NCI-H748 (cell line): ENCODE results near the gene TMEM131.

Source experiments
- DNase-seq: peaks from one replicate; lab custom pipeline; 2025; ENCODE audit not compliant: unreplicated experiment; lab: John Stamatoyannopoulos, UW

The TMEM131 gene

DNA sequence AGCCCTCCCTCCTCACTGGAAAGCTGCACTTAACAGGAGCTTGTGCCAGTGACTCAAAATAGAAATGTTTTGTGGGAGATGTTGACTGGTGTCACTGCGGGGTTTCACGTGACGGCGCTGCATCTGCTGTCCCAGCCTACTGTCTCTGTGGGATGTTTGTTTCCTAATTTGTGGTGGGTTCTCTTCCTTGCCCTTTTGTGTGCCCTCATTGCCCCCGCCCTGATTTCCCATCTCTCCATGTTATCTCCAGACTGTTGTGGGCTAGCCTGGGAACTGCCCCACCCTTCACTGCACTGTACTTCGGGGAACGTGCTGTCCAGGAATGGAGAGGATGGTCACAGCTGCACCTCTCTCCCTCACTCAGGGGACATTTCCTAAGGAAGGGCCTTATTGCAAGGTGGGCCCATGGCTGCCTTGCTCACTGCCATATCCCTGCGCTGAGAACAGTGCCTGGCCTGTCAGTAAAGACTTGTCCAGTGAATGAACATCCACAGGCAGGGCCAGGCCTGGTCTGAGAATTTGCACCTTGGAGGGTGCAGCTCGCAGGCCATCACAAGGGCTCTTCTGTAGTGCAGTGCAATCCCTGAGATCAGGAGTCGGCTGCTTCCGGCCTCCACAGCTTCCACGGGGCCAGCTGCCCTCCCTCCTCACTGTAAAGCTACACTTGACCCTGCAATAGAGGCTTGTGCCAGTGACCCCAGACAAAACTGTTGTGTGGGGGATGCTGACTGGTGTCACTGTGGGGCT is 264.3 kb downstream of the TMEM131 start:
- DNase-seq = no peak

DNA sequence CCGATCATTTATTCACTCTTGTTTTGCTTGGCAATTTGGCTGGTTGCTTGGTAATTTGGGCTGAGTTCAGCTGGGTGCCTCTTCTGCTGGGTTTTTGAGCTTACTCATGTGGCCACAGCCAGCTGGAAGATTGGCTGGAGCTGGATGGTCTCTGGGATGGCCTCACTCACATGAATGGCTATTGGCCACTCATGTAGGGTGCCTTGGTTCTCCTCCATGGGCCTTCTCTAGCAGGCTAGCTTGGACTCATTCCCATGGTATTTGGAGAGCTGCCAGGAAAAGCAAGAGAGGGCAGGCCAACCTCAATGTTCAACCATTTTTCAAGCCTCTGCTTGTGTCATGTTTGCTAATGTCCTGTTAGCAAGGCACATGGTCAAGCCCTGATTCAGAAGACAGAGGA is 265.5 kb downstream of the TMEM131 start:
- DNase-seq = no peak

DNA sequence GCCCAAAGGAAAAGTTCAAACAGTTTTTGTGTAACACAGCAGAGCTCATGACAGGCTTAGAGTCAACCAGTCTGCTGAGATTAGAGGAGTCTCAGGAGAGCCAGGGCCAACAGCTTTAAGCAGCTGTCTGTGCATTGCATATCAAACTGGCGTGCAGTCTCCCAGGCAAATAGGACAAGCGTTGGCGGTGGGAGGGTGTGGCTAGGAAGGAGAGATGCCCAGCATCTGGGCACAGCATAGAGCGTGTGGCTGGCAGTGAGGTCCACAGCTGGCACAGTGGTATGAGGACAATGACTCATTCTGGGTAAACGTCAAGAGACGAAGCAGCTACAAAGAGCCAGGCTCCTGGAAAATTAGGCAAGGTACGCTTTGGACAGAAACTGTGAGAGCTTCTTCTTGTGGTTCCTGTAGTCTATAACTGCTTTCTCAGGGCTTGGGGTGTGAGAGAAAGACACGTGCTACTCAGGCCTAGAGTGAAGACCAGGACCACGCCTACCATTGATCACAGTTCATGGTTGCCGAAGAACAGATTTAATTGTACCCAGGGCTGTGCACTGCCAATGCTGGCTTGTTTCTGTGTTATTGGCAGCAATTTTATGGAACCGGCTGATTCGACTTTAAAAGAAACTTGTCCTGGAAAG is 267.5 kb downstream of the TMEM131 start:
- DNase-seq = peak; percentile 13

DNA sequence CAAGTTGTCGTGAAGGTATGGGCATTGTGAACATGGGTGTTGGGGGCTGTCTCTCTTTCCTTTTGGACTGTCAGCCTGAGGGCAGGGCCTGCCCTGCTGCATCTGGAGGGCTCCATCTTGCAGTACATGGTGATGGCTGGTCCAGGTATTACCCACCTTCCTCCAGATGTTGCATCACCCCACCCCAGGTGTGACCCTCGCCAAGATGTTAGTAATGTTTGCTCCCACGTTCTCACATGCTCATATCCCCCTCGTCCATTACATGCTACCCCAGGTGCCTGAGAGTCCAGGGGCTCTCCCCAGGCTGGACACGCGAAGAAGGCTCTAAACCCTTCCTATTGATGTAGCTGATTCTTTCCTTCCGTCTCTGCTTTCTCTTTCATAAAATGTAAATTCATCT is 268.5 kb downstream of the TMEM131 start:
- no peak for DNase-seq

DNA sequence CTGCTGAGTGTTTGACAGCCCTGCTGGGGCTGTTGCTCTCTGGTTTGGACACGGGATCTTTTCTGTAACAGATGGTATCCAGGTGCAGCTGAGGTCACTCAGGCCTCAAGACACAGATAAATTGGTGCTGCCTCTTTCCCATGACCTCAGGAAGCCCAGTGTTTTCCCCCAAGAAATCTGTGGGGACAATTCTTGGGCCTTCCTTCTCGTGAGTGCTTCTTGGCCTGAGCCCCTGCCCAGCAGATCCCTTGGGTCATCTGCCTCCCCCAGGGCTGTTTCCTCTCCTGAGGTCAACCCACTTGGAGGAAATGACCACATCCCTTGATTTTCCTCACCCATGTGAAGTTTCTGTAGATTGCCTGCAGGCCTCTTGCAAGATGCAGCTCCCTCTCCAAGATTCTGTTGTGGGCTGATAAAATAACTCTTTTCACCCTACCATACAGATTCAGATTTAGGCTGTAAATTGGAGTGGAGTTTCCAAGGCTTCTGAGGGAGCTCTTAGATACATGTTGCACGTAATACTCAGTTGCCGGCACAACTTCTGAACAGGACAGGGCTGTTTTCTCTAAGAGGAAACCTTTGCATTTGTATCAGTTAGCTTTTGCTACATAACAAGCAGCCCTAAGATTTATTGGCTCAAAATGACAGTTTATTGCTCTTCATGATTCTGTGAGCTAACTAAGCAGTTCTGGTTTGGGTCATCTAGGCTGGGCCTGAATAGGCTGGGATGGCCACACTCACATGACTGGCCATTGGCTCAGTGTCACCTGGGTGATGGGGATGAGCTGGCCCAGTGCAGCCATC is 269.3 kb downstream of the TMEM131 start:
- DNase-seq = no peak

DNA sequence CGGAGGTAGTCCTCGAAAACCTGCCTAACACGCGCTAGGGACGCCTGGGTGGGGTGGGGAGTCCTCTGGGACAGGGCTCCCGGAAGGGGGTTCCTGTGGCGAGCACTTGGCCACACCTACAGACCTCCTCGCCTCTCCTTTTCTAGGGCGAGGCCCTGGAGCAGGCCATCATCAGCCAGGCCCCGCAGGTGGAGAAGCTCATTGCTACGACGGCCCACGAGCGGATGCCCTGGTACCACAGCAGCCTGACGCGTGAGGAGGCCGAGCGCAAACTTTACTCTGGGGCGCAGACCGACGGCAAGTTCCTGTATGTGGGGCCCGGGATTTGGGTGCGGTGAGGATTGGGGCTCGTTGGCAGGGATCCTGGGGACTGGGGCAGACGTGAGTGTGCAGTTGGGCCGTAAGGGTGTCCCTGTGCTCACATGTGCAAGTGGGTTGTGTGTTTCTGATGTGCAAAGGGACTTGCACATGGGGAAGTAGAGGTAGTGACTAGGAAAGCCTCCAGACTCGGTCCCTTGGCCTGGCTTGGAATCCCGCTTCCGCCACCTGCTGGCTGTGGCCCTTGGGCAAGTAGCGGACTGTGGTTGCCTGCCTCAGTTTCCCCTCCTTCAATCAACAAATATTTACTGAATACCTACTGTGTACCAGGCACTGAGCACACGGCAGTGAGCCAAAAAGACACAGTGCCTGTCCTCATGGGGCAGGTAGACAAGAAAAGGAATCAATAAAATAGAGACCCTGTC is 270.6 kb downstream of the TMEM131 start:
- DNase-seq = no peak

DNA sequence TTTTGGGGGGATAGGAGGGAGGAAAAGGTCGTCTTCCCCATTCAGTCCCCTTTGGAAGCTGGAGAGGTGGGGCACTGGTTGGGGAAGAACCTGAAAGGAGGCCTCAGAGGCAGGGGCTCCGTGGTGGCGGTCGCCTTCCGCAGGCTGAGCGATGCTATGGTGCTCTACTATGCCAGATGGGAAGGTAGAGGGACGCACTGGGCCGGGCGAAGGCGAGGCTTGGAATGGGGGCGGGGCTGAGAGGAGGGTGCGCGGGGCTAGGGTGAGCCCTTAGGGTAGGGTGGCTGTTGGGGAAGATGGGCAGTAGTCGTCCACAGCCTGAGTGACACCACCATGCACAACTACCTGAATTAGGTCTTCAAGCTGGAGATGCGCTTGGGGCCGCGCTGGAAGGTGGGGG is 271.2 kb downstream of the TMEM131 start:
- DNase-seq = no peak

DNA sequence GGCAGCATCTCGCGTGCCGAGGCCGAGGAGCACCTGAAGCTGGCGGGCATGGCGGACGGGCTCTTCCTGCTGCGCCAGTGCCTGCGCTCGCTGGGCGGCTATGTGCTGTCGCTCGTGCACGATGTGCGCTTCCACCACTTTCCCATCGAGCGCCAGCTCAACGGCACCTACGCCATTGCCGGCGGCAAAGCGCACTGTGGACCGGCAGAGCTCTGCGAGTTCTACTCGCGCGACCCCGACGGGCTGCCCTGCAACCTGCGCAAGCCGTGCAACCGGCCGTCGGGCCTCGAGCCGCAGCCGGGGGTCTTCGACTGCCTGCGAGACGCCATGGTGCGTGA is 271.7 kb downstream of the TMEM131 start:
- DNase-seq = no peak

DNA sequence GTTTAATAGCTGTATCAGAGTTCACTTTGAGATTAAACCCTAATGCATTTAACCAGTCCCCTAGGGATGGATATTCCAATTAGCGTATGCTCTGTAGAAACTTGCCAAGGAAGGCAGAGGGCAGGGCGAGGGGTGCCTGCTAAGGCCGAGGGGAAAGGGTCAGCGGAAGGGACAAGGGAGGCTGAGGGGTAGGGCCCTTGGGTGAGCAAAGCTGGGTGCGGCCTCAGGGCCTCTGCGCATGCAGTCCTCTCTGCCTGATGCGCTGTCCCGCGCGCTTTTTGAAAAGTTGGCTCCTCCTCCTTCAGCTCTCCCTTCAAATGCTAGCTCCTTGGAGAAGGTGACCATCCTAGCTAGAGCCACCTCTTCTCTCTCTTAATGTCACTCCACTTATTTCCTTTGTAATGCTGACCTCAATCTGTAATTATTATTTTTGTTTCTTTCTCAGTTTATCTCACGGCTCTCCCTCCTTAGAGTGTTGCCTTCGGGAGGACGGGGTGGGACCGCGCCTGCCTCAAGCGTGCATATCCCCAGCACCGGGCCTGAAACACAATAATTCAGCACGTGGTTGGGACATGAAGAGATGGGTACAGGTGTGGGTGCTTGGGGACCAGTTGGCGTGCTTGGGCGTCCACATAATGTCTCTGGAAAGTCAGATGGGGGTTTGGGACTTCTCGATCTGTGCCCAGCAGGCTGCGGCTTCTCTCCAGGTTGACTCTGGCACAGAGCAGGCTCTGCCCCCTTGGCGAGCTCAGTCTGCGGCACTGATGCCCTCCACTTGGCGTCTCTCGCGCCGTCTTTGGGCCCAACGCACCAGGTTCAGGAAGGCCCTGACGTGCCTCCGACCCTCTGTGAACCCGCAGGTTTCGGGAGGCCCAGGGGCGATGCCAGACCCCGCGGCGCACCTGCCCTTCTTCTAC is 272.3 kb downstream of the TMEM131 start:
- DNase-seq = no peak

DNA sequence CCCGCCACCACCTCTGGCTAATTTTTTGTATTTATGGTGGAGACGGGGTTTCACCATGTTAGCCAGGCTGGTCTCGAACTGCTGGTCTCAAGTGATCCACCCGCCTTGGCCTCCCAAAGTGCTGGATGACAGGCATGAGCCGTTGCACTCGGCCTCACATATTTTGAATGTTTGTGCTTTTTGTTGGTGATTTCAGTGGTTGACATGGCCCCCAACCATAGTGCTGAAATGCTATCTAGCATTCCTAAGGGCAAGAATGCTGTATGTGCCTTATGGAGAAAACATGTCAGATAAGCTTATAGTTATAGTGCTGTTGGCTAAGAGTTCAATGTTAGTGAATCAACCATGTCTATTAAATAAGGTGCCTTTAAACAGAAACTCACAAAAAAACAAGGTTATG is 273.5 kb downstream of the TMEM131 start:
- DNase-seq = no peak

DNA sequence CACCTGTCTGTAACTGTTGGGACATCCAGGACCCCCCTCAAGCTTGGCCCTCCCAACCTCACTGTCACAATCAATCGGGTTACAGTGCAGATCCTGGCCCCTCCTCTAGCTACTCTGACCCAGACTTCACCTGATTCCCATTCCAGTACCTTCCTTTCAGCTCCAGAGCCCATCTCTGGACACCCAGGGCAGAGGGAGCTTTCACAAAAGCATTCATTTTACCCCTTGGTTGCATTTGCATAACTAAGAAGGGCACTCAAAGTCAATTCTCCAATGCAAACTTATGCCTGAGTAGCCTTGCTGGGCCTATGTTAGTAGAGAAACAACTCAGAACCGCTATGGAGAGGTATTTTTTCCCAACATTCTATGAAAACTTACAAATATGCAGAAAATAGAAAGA is 275.0 kb downstream of the TMEM131 start:
- DNase-seq = no peak

DNA sequence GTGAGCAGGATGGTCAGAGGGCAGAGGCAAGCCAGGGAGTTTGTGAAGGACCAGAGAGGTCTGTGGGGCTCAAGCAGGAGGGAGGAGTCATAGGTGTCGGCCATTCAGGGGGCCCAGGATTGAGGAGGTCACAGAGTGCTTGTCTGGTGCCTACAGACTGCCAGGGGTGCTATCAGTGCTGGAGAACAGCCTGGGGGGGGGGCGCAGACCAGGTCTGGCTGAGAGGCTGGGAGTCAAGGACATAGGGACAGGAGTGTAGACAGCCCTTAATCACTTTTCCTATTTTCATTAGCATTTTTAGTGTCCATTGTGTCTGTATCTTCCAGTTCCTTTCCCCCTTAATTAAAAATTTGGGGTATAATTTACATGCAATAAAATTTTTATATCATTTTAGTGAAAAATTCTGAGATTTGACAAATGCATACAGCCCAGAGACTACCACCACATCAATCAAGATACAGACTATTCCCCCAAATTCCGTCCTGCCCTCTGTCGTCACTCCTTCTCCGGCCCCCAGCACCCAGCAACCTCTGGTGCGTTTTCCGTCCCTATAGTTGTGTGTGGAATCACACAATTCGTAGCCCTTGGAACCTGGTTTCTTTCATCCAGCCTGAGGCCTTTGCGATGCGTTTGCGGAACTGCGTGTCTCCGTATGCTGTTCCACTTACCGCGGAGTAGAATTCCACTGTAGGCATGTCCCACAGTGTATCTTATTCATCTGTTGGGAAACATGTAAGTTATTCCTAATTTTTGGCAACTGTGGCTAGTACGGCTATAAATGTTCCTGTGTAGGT is 276.2 kb downstream of the TMEM131 start:
- no peak for DNase-seq

DNA sequence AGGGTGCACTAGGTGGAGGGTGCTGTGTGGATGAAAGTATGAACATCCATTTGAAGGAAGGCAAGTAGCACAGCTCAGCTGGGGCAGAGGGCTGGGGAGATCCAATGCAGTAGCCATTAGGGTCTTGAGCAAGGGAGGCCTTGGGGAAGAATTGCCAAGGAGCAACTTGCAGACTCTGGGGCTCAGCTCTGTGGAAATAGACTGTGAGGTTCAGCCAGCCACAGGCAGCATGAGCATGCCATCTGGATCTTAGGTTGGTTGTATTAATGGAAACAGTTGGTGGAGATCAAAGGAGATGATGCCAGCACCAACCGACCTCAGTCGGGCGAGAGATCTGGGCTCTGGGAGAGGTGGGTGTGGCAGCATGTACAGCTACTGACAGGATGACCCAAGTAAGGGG is 276.8 kb downstream of the TMEM131 start:
- no peak for DNase-seq

DNA sequence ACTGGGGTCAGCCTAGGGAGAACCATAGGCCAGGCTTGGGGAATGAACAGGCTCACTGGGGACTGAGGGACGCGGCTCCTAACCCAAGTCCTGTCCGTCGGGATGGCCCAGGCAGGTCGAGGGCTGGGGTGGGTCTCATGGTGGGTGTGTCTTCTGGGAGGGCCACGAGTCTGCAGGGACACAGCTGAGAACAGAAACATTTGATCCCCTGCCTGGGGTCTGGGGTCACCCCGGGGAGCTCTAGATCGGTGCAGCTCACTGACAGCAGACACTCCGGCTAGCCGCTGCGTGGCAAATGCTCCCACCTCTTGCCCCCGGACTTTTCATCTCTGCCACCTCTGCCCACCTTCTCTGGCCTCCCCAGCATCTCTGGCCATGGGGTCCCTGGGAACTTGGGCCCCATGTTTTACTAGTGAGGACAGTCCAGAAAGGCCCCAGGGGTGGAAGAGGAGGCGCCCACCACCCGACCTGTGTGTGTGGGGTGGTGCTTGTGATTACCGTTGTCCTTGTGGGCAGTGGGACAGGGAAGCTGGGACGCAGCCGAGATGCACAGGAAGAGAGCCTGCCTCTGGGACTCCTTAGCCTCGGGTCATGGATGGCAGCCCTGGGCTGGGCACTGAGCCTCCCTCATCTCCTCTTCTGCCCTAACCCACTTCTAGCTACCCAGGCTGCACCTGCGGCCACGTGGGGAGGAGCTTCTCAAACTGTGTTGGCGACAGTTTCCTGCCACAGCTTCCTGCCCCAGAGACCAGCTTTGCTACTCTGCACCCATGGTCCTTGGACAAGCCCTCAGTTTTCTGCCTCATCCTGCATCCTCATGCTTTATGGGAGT is 277.5 kb downstream of the TMEM131 start:
- no peak for DNase-seq

DNA sequence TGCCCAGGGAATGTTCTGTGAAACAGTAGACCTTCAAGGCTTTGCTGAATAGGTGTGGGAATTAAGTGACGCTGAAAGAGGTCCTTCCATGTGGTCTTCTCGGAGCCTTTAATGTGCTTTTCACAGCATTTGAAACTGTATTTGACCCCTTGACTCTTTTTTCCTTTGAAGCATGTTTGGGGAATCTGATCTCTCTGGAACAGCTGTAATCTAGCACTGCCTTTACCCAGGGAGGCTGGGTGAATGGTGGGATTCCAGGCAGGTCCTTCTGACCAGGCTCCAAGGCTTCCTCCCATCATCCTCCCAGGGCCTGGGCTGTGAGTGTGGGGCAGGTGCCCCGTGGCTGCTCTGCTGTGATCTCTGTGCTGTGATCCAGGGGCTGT is 278.1 kb downstream of the TMEM131 start:
- DNase-seq = no peak

DNA sequence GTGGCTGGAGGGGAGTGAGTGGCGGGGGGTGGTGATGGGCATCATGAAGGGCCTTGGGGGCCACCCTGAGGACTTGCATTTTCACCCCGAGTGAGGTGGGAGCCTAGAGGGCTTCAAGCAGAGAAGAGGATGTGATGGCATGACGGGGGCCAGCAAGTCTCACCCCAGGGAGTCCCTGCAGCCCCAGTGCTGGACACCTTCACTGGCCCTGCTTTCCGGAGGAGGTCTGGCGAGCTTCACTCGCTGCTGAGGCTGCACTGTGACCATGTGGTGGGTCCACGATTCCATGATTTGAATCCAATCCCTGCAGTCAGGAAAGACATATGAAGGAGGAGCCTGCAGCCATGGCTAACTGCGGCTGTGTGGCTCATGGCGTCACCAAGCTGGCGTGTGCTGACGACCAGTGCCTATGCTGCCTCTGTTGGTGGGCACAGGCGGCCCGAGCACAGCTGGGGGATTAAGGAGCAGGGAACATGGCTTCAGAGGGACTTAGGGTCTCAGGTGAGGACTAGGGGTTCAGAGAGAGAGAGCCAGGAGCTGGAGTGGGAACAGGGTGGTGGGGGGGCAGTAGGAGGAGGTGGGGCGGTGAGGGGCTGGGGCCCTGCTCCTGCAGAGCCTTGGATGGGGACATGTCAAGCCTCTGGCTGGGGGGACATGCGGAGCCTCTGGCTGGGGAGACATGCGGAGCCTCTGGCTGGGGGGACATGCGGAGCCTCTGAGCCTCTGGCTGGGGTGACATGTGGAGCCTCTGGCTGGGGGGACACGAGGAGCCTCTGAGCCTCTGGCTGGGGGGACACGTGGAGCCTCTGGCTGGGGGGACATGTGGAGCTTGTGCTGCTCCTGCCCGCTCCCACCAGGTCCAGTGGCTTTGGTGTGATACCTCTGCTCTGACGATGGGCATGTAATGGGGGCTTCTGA is 278.8 kb downstream of the TMEM131 start:
- DNase-seq = no peak

DNA sequence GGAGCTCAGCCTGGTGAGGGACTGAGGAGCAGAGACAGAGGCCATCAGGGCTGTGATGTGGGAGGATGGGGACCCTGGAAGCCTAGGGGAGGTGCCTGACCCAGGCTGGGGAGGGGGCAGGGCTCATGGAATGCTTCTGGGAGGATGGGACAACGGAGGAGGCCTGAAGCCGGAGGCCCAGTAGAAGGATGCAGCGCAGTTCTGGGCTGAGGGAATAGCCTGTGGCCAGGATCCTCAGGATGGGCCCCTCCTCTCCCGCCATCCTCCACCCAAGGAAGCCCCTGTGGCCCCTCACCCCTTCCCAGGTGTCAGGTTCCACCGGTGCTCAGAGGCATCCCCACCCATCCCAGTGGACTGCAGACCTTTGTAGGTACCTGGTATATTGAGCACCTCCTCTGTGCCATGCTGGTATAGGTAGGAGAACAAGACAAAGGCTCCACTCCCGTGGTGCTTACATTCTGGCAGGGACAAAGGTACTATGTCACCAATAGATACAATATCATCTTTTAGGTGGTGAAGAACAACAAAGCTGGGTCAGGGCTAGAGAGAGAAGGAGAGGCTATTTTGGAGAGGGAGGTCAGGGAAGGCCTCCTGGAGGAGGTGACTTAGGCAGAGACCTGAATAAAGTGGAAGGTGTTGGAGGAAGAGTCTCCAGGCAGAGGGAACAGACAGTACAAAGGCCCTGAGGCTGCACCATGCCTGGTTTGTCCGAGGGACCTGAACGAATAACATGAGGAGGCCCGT is 279.6 kb downstream of the TMEM131 start:
- no peak for DNase-seq
